ENCODE results near the gene EMILIN2. TPM values are rescaled to one million over a fixed set of nuclear protein-coding genes. Genes with fewer than 3 reads are reported as not detected.

EMILIN2 gene
- total RNA-seq, 1 donor from 2014 or later, result 6.8 TPM

- Mint-ChIP-seq H3K36me3 (ENCODE audit: low read depth, unreplicated experiment) (peaks cover 31% of the 10 kb centered on the region), H3K4me3 (ENCODE audit: unreplicated experiment) (no peak overlapping the region), H3K27ac (ENCODE audit: unreplicated experiment) (no peak overlapping the region), H3K9me3 (ENCODE audit: unreplicated experiment) (no peaks in the 10 kb centered on the region), H3K27me3 (ENCODE audit: unreplicated experiment) (peaks cover 2% of the 10 kb centered on the region), H3K4me1 (ENCODE audit: unreplicated experiment) (peaks cover 22% of the 10 kb centered on the region)
- TF ChIP-seq CTCF (IDR thresholded peaks at IDR 0.05; ENCODE audit: unreplicated experiment), result no peak
- DNase-seq (ENCODE audit: low spot score), result no peak
Observed at GRCh38 chr18:2920027-2920426, 73.2 kb downstream of the EMILIN2 start.

DNA sequence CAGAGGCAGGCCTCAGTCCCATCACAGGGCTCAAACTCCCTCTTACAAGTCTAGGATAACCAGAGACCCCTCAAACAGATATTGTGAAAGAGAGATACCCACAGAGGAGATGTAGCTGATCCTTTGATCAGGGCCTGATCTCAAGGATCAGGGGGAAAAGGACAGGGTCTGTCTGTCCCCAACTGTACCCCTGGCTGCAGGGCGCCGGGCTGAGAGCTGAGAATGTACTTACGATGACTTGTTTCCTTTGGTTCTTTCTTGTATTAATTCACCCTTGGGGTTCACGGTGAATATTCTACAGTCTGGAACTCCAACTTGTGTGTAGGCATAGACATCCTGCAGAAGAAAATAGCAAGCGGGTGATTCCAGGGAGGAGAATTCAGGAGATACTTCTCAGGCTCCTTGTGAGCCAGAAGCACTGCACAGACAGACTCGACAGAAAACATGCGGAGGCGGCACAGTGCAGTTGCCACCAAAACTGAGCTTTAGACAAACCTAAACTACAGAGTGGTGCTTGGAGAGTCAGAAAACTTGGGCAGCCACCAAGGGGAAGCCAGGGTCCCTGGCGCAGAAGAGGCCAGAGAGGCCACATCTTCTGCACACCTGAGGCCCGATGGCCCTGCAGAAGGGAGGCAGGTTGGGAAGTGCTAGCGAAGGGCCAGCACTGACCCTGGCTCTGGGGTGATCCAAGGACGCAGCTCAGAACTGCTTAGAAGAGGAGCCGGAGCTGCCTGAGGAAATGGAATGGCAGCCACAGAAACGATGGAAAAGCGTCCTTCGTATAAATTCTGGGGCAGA lies 73.9 kb downstream of the EMILIN2 start:
- no peak for TF ChIP-seq CTCF (IDR thresholded peaks at IDR 0.05; ENCODE audit: unreplicated experiment)
- peaks cover 2% of the 10 kb centered on the region for H3K27me3 Mint-ChIP-seq (ENCODE audit: unreplicated experiment)
- no peak for DNase-seq (ENCODE audit: low spot score)
- H3K4me1 Mint-ChIP-seq (ENCODE audit: unreplicated experiment), result peaks cover 21% of the 10 kb centered on the region
- peaks cover 36% of the 10 kb centered on the region for H3K36me3 Mint-ChIP-seq (ENCODE audit: low read depth, unreplicated experiment)
- peak overlapping the region; percentile 77 for H3K4me3 Mint-ChIP-seq (ENCODE audit: unreplicated experiment)
- H3K9me3 Mint-ChIP-seq (ENCODE audit: unreplicated experiment), result no peaks in the 10 kb centered on the region
- no peak overlapping the region for H3K27ac Mint-ChIP-seq (ENCODE audit: unreplicated experiment)

DNA sequence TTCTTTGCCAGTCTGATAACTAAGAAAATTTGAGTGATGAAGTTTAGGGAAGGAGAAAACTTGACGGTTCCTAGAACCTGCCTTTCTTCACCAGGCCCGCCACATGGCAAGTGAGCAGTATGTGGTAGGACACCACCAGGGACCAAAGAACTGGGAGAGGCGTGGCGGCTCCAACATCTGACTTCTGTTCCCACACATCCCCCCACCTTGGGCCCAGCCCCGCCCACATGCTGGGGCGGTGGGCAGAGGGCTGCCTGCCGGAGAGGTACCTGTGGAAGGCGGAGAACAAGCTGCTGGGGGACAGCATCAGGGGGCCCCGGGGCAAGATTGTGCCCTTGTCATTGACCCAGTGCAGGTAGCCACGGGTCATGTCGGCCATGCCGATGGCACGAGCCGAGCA lies 75.0 kb downstream of the EMILIN2 start:
- H3K27ac Mint-ChIP-seq (ENCODE audit: unreplicated experiment), result no peak overlapping the region
- no peak for TF ChIP-seq CTCF (IDR thresholded peaks at IDR 0.05; ENCODE audit: unreplicated experiment)
- H3K36me3 Mint-ChIP-seq (ENCODE audit: low read depth, unreplicated experiment), result peaks cover 38% of the 10 kb centered on the region
- no peaks in the 10 kb centered on the region for H3K9me3 Mint-ChIP-seq (ENCODE audit: unreplicated experiment)
- H3K4me3 Mint-ChIP-seq (ENCODE audit: unreplicated experiment), result peak overlapping the region; percentile 37
- peaks cover 12% of the 10 kb centered on the region for H3K4me1 Mint-ChIP-seq (ENCODE audit: unreplicated experiment)
- no peak for DNase-seq (ENCODE audit: low spot score)
- peaks cover 2% of the 10 kb centered on the region for H3K27me3 Mint-ChIP-seq (ENCODE audit: unreplicated experiment)

DNA sequence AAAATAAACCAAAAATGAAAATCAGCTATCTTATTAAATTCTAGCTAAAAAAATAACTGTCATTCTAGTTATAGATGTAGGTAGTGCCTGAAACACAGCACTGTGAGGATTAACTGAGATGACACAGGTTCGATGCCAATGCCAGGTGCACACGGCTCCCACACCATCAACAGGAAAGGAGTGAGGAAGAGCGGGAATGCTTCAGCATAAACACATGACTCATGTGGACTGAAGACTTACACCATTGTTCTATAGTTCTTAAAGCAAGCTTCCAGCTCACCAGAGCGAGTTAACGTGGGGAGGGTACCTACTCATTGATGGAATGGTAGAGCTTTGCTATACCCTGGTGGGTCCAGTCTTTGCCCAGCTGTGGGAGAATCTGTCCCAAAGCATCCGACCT lies 76.7 kb downstream of the EMILIN2 start:
- no peak for DNase-seq (ENCODE audit: low spot score)
- TF ChIP-seq CTCF (IDR thresholded peaks at IDR 0.05; ENCODE audit: unreplicated experiment), result no peak
- Mint-ChIP-seq H3K36me3 (ENCODE audit: low read depth, unreplicated experiment) (peaks cover 41% of the 10 kb centered on the region), H3K4me3 (ENCODE audit: unreplicated experiment) (peak overlapping the region; percentile 76), H3K27ac (ENCODE audit: unreplicated experiment) (peak overlapping the region; percentile 86), H3K9me3 (ENCODE audit: unreplicated experiment) (no peaks in the 10 kb centered on the region), H3K4me1 (ENCODE audit: unreplicated experiment) (peaks cover 7% of the 10 kb centered on the region), H3K27me3 (ENCODE audit: unreplicated experiment) (peaks cover 2% of the 10 kb centered on the region)

- no peaks in the 10 kb centered on the region for H3K27me3 Mint-ChIP-seq (ENCODE audit: unreplicated experiment)
- no peak overlapping the region for H3K4me3 Mint-ChIP-seq (ENCODE audit: unreplicated experiment)
- H3K9me3 Mint-ChIP-seq (ENCODE audit: unreplicated experiment), result no peaks in the 10 kb centered on the region
- no peak for DNase-seq (ENCODE audit: low spot score)
- peaks cover 7% of the 10 kb centered on the region for H3K4me1 Mint-ChIP-seq (ENCODE audit: unreplicated experiment)
- H3K27ac Mint-ChIP-seq (ENCODE audit: unreplicated experiment), result no peak overlapping the region
- no peak for TF ChIP-seq CTCF (IDR thresholded peaks at IDR 0.05; ENCODE audit: unreplicated experiment)
- H3K36me3 Mint-ChIP-seq (ENCODE audit: low read depth, unreplicated experiment), result peaks cover 41% of the 10 kb centered on the region
Observed at GRCh38 chr18:2924920-2925319, 78.1 kb downstream of the EMILIN2 start.
